ENCODE results near the gene PRTN3. TPM values are rescaled to one million over a fixed set of nuclear protein-coding genes. Genes with fewer than 3 reads are reported as not detected.

Gene PRTN3
- total and polyA plus RNA-seq, 4 donors, result 0.17 to 225 (median 1.7) TPM

GRCh38 chr19:884420-885211 lies 43.8 kb downstream of the PRTN3 start:
- Histone ChIP-seq H3K27me3 (ENCODE audit: control insufficient read depth in 4 of 4, insufficient read depth in 4 of 4, low read length in 3 of 4) (no peaks in the 10 kb centered on the region), H3K36me3 (ENCODE audit: control insufficient read depth in 4 of 4, insufficient read depth in 3 of 4, low read depth in 1 of 4, low read length in 3 of 4) (peaks cover 0 to 69% (median 19%) of the 10 kb centered on the region in 4 donors), H3K4me3 (ENCODE audit: low read depth in 1 of 3, low read length in 3 of 3) (no peak overlapping the region), H3K27ac (ENCODE audit: low read depth in 1 of 2, low read length in 2 of 2) (no peak overlapping the region), H3K9me3 (ENCODE audit: control insufficient read depth in 4 of 4, low read length in 3 of 4) (no peaks in the 10 kb centered on the region), H3K4me1 (ENCODE audit: control insufficient read depth in 4 of 4, insufficient read depth in 4 of 4, low read length in 3 of 4) (no peaks in the 10 kb centered on the region), H3K9ac (ENCODE audit: low read depth in 1 of 2, low read length in 2 of 2) (no peak overlapping the region)
- WGBS, result 96% methylated on average over 51 of the region's 51 CpGs
- TF ChIP-seq TAF1 (conservative IDR thresholded peaks at IDR 0.05) (no peak), FOXA2 (IDR thresholded peaks at IDR 0.05) (no peak)
- no peak for DNase-seq (ENCODE audit: low spot score)

GRCh38 chr19:885536-886224 lies 44.9 kb downstream of the PRTN3 start:
- TF ChIP-seq EGR1 (IDR thresholded peaks at IDR 0.05; ENCODE audit: low read depth in 2 of 2) (no peak), HNF4G (IDR thresholded peaks at IDR 0.05) (no peak), TAF1 (conservative IDR thresholded peaks at IDR 0.05) (no peak), FOXA1 (IDR thresholded peaks at IDR 0.05) (no peak), ZBTB33 (IDR thresholded peaks at IDR 0.05) (no peak), FOXA2 (IDR thresholded peaks at IDR 0.05) (no peak), CTCF (IDR thresholded peaks at IDR 0.05; ENCODE audit: low read depth, low read length, missing input control) (no peak), NR2F2 (IDR thresholded peaks at IDR 0.05) (no peak), RAD21 (IDR thresholded peaks at IDR 0.05) (no peak), MAX (IDR thresholded peaks at IDR 0.05) (no peak), HNF4A (conservative IDR thresholded peaks at IDR 0.05) (no peak), SP1 (IDR thresholded peaks at IDR 0.05) (no peak), GABPA (IDR thresholded peaks at IDR 0.05 in 1 of 2, conservative IDR thresholded peaks at IDR 0.05 in 1 of 2) (no peak), JUND (IDR thresholded peaks at IDR 0.05) (no peak), RXRA (IDR thresholded peaks at IDR 0.05) (no peak), REST (IDR thresholded peaks at IDR 0.05) (no peak), ATF3 (IDR thresholded peaks at IDR 0.05) (no peak), YY1 (IDR thresholded peaks at IDR 0.05) (no peak)
- Histone ChIP-seq H3K36me3 (ENCODE audit: control insufficient read depth in 4 of 4, insufficient read depth in 3 of 4, low read depth in 1 of 4, low read length in 3 of 4) (peaks cover 0 to 72% (median 22%) of the 10 kb centered on the region in 4 donors), H3K27me3 (ENCODE audit: control insufficient read depth in 4 of 4, insufficient read depth in 4 of 4, low read length in 3 of 4) (no peaks in the 10 kb centered on the region), H3K4me1 (ENCODE audit: control insufficient read depth in 4 of 4, insufficient read depth in 4 of 4, low read length in 3 of 4) (no peaks in the 10 kb centered on the region), H3K9ac (ENCODE audit: low read depth in 1 of 2, low read length in 2 of 2) (no peak overlapping the region), H3K27ac (ENCODE audit: low read depth in 1 of 2, low read length in 2 of 2) (no peak overlapping the region), H3K9me3 (ENCODE audit: control insufficient read depth in 4 of 4, low read length in 3 of 4) (no peaks in the 10 kb centered on the region), H3K4me3 (ENCODE audit: low read depth in 1 of 3, low read length in 3 of 3) (no peak overlapping the region)
- DNase-seq (ENCODE audit: low spot score), result no peak
- 97% methylated on average over 64 of the region's 64 CpGs for WGBS

Data from liver (tissue), 9 donors.